Measurements from ENCODE around the gene SMIM28. TPM values are rescaled to one million over a fixed set of nuclear protein-coding genes. Genes with fewer than 3 reads are reported as not detected.

The SMIM28 gene
- total RNA-seq, 1 donor, result not detected

DNA sequence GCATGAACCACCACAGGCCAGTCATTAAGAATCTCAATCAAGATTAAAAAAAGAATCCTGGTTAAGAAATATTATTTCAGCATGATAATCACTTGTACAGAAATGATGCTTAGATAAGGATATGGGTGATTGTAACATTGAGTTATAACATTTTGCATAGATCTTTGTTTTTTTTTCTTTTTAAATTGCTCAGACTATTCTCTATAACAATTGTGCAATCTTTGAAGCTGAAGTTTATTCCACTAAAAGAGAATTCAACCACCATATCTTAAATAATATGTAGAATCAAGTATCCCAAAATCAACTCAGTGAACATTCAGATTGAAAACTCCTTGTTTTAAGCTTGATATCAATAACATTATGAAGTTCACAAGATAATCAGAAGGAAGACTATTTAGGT, 663 bp upstream of the SMIM28 start:
- H3K27ac ChIP-seq (ENCODE audit: low read depth, low read length), result no peak overlapping the region
- H3K27me3 ChIP-seq (ENCODE audit: insufficient read depth, low read length), result peaks cover 3% of the 10 kb centered on the region
- H3K36me3 ChIP-seq (ENCODE audit: insufficient read depth, low read length), result no peaks in the 10 kb centered on the region
- no peaks in the 10 kb centered on the region for H4K20me1 ChIP-seq (ENCODE audit: insufficient read depth, low read length)
- H3K9me3 ChIP-seq (ENCODE audit: low read depth, low read length), result no peaks in the 10 kb centered on the region
- H2AFZ ChIP-seq (ENCODE audit: low read length), result no peak overlapping the region
- H3K4me3 ChIP-seq (ENCODE audit: insufficient read depth, low read length), result no peak overlapping the region
- H3K4me1 ChIP-seq (ENCODE audit: insufficient read depth, low read length), result no peaks in the 10 kb centered on the region
- TF ChIP-seq CTCF (IDR thresholded peaks at IDR 0.05; ENCODE audit: extremely low read depth, low read depth, low read length), result no peak
- no peak overlapping the region for H3K4me2 ChIP-seq (ENCODE audit: insufficient read depth, low read length)
- DNase-seq (ENCODE audit: insufficient read length, low spot score, missing footprints), result no peak
- no peaks in the 10 kb centered on the region for H3K79me2 ChIP-seq (ENCODE audit: insufficient read depth, low read length)

- no peaks in the 10 kb centered on the region for H3K79me2 ChIP-seq (ENCODE audit: insufficient read depth, low read length)
Measured at GRCh38 chr6:138378463-138378862, 758 bp downstream of the SMIM28 start.

DNA sequence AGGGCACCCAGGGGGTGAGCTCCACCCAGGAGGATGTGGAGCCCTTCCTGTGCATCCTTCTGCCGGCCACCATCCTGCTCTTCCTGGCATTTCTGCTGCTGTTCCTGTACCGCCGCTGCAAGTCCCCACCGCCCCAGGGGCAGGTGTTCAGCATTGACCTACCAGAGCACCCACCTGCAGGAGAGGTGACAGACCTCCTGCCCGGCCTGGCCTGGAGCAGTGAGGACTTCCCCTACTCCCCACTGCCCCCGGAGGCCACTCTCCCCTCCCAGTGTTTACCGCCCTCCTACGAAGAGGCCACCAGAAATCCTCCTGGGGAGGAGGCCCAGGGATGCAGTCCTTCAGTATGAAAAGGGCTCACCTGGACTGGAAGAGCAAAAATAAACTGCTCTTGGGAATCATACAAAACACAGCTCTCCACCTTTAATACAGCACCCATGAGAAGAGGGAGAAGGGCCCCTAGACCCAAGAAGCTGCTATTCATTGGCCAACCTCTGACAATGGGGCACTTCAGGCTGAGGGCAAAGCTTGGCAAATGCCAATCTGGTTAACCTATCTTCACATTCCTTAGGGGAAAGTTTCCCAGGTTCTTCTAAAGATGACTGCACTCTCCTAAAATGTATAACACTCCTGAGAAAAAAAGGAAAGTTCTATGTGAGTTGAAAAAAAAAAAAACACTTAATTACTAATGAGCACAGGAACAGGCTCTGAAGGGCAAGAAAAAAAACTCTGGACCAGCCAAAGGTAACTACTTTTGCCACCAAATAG, 5.0 kb downstream of the SMIM28 start:
- Histone ChIP-seq H4K20me1 (ENCODE audit: insufficient read depth, low read length) (no peaks in the 10 kb centered on the region), H3K79me2 (ENCODE audit: insufficient read depth, low read length) (no peaks in the 10 kb centered on the region), H3K36me3 (ENCODE audit: insufficient read depth, low read length) (no peaks in the 10 kb centered on the region), H3K4me2 (ENCODE audit: insufficient read depth, low read length) (no peak overlapping the region), H3K27me3 (ENCODE audit: insufficient read depth, low read length) (peaks cover 3% of the 10 kb centered on the region), H3K9me3 (ENCODE audit: low read depth, low read length) (no peaks in the 10 kb centered on the region), H3K4me3 (ENCODE audit: insufficient read depth, low read length) (no peak overlapping the region), H3K4me1 (ENCODE audit: insufficient read depth, low read length) (no peaks in the 10 kb centered on the region), H3K27ac (ENCODE audit: low read depth, low read length) (no peak overlapping the region), H2AFZ (ENCODE audit: low read length) (no peak overlapping the region)
- TF ChIP-seq CTCF (IDR thresholded peaks at IDR 0.05; ENCODE audit: extremely low read depth, low read depth, low read length), result no peak
- DNase-seq (ENCODE audit: insufficient read length, low spot score, missing footprints), result no peak

More at GRCh38 chr6:138378463-138378862, 758 bp downstream of the SMIM28 start:
- Histone ChIP-seq H3K27me3 (ENCODE audit: insufficient read depth, low read length) (peaks cover 3% of the 10 kb centered on the region), H3K4me3 (ENCODE audit: insufficient read depth, low read length) (no peak overlapping the region), H3K36me3 (ENCODE audit: insufficient read depth, low read length) (no peaks in the 10 kb centered on the region), H3K4me2 (ENCODE audit: insufficient read depth, low read length) (no peak overlapping the region), H4K20me1 (ENCODE audit: insufficient read depth, low read length) (no peaks in the 10 kb centered on the region), H3K4me1 (ENCODE audit: insufficient read depth, low read length) (no peaks in the 10 kb centered on the region), H3K27ac (ENCODE audit: low read depth, low read length) (no peak overlapping the region), H3K9me3 (ENCODE audit: low read depth, low read length) (no peaks in the 10 kb centered on the region), H2AFZ (ENCODE audit: low read length) (no peak overlapping the region)
- DNase-seq (ENCODE audit: insufficient read length, low spot score, missing footprints), result no peak
- no peak for TF ChIP-seq CTCF (IDR thresholded peaks at IDR 0.05; ENCODE audit: extremely low read depth, low read depth, low read length)

GRCh38 chr6:138383776-138384175, 6.1 kb downstream of the SMIM28 start:
- no peak overlapping the region for H3K4me2 ChIP-seq (ENCODE audit: insufficient read depth, low read length)
- no peak for DNase-seq (ENCODE audit: insufficient read length, low spot score, missing footprints)
- H3K4me1 ChIP-seq (ENCODE audit: insufficient read depth, low read length), result no peaks in the 10 kb centered on the region
- H3K79me2 ChIP-seq (ENCODE audit: insufficient read depth, low read length), result no peaks in the 10 kb centered on the region
- H3K27ac ChIP-seq (ENCODE audit: low read depth, low read length), result no peak overlapping the region
- H4K20me1 ChIP-seq (ENCODE audit: insufficient read depth, low read length), result no peaks in the 10 kb centered on the region
- TF ChIP-seq CTCF (IDR thresholded peaks at IDR 0.05; ENCODE audit: extremely low read depth, low read depth, low read length), result no peak
- H3K36me3 ChIP-seq (ENCODE audit: insufficient read depth, low read length), result no peaks in the 10 kb centered on the region
- no peak overlapping the region for H3K4me3 ChIP-seq (ENCODE audit: insufficient read depth, low read length)
- H2AFZ ChIP-seq (ENCODE audit: low read length), result no peak overlapping the region
- no peaks in the 10 kb centered on the region for H3K9me3 ChIP-seq (ENCODE audit: low read depth, low read length)
- peaks cover 10% of the 10 kb centered on the region for H3K27me3 ChIP-seq (ENCODE audit: insufficient read depth, low read length)
